SK-N-SH treated with all-trans-retinoic acid at 6 μM for 48 hours (cell line): ENCODE data around the gene GGCX.

Experiments
- PATZ1 ChIP-seq: fragments of 250-450 bp; sonication (Bioruptor Pico); IDR thresholded peaks from 2 replicates; pipeline ENCODE4 v1.8.0; 2020; ENCODE audit warnings: mild to moderate bottlenecking, moderate library complexity, borderline replicate concordance
- TSHZ2 ChIP-seq: fragments of 250-450 bp; sonication (Bioruptor Pico); IDR thresholded peaks from 2 replicates; pipeline ENCODE4 v1.5.0; 2020; ENCODE audit warnings: mild to moderate bottlenecking, moderate library complexity

GRCh38 chr2:85596486-85597143, 35.3 kb upstream of the GGCX start:
- no peak for TF ChIP-seq PATZ1 (CRISPR knock-in tag)
- no peak for TF ChIP-seq TSHZ2 (CRISPR knock-in tag)
